Suppressor macrophage (primary cell): ENCODE data around the gene BRSK2.
A peak's percentile ranks its signal among the peaks of the same experiment; 100 is the strongest.
"Not testable (repeated sequence)": the region's sequence is repeated elsewhere in the genome, so short reads cannot be mapped to it uniquely, and the experiment has no call there.

Source experiments
- DNase-seq, 4 experiments: peaks; one replicate each; pipeline ENCODE4 v3.0.0-alpha.2; 2020 to 2022

Gene BRSK2

GRCh38 chr11:1354125-1354938 is 35.4 kb upstream of the BRSK2 start:
- DNase-seq, result no peak

GRCh38 chr11:1356007-1356435 is 33.7 kb upstream of the BRSK2 start:
- DNase-seq, result no peak

- DNase-seq, result no peak
These were observed 33.2 kb upstream of the BRSK2 start for GRCh38 chr11:1356478-1356960.

GRCh38 chr11:1358286-1358685 is 31.4 kb upstream of the BRSK2 start:
- peak in 2 of 4 experiments; percentile 18 to 30 for DNase-seq

- DNase-seq, result not testable (repeated sequence)
These were observed 30.8 kb upstream of the BRSK2 start for GRCh38 chr11:1358931-1359330.

- DNase-seq, result no peak
These were observed 30.2 kb upstream of the BRSK2 start for GRCh38 chr11:1359556-1359955.

- no peak for DNase-seq
These were observed 29.4 kb upstream of the BRSK2 start for GRCh38 chr11:1360181-1360834.

GRCh38 chr11:1360835-1361357 is 28.8 kb upstream of the BRSK2 start:
- no peak for DNase-seq

- DNase-seq, result no peak
These were observed 27.9 kb upstream of the BRSK2 start for GRCh38 chr11:1361882-1362281.

- DNase-seq, result no peak
These were observed 22.0 kb upstream of the BRSK2 start for GRCh38 chr11:1367721-1368120.

- no peak for DNase-seq
These were observed 21.5 kb upstream of the BRSK2 start for GRCh38 chr11:1368216-1368615.

- no peak for DNase-seq
These were observed 20.8 kb upstream of the BRSK2 start for GRCh38 chr11:1368966-1369365.

GRCh38 chr11:1369371-1370005 is 20.2 kb upstream of the BRSK2 start:
- DNase-seq, result no peak

- no peak for DNase-seq
These were observed 19.3 kb upstream of the BRSK2 start for GRCh38 chr11:1370186-1371025.

GRCh38 chr11:1371026-1371325 is 18.8 kb upstream of the BRSK2 start:
- DNase-seq, result no peak

- DNase-seq, result no peak
These were observed 18.4 kb upstream of the BRSK2 start for GRCh38 chr11:1371377-1371776.

- DNase-seq, result no peak
These were observed 17.8 kb upstream of the BRSK2 start for GRCh38 chr11:1371836-1372465.

GRCh38 chr11:1372660-1373059 is 17.1 kb upstream of the BRSK2 start:
- DNase-seq, result no peak

- DNase-seq, result no peak
These were observed 16.1 kb upstream of the BRSK2 start for GRCh38 chr11:1373536-1374214.

- DNase-seq, result no peak
These were observed 14.4 kb upstream of the BRSK2 start for GRCh38 chr11:1375161-1375954.

GRCh38 chr11:1375955-1376258 is 13.8 kb upstream of the BRSK2 start:
- DNase-seq, result no peak
